HFF-Myc (cell line): Measurements from ENCODE around the gene TLE1.

Source experiments
- DNase-seq: peaks from one replicate; pipeline ENCODE4 v3.0.0-alpha.2; 2011; ENCODE audit warnings: low read depth; ENCODE audit errors: extremely low read depth
- H3K4me3 ChIP-seq: replicated peaks from 2 replicates; pipeline ENCODE4 v1.5.1; 2011; ENCODE audit warnings: low read depth, mild to moderate bottlenecking, control low read depth, low read length
- CTCF ChIP-seq: IDR thresholded peaks from 2 replicates; pipeline ENCODE4 v1.5.1; 2012; ENCODE audit warnings: mild to moderate bottlenecking, low read depth, low read length, control low read depth; ENCODE audit errors: missing control alignments

The TLE1 gene

DNA sequence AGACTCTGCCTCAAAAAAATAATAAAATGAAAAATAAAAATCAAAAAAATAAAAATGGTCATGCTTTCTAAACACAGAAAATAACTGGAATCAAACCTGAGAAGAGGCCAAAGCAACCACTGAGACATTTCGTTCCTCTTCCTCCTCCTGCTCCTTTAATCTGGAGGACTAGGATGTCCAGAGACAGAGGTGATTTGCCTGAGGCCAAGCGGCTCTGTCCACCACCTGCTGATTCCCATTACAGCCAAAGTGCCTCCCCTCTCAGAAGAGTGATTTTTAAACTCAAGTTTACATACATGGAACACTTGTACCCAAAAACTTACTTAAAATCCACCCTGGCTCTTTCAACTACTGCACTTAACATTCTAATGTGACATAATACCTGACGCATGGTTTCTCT lies 65.6 kb downstream of the TLE1 start:
- TF ChIP-seq CTCF, result no peak
- no peak for DNase-seq
- H3K4me3 ChIP-seq, result no peak overlapping the region

DNA sequence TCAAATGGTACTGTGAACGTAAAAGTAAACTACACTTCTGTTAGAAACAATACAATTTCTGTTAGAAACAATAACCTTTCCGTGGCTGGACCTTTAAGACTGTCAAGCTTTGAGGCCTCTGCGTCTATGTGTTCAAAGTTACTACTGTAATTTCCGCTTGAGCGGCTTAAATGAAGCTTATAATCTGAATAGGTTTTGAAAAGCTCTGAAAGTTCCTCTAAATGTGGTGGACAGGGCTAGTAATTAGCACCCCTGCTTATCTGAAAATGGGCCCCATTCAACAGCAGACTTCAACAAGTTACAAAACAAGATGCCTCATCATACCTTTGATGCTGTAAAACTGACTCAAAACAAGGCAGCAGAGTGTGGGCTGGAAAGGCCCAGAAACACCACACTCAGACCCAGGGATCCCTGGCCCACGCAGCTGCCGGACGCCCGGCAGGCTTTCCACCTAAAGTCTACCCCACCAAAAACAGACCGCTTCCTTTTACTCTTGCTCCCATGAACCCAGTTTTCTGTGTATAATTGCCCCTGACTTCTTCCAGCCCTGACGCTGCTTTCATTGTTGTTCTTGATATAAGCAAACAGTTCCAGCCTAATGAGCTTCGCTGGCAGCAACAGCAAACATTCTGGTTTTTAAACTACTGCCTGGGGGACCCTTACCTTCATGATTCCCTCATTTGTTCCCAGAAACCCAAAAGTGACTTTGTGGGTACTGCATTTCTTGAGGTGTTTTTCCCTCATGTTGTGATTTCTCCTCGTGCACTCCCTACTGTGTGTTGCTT lies 66.7 kb downstream of the TLE1 start:
- H3K4me3 ChIP-seq, result no peak overlapping the region
- no peak for DNase-seq
- no peak for TF ChIP-seq CTCF

DNA sequence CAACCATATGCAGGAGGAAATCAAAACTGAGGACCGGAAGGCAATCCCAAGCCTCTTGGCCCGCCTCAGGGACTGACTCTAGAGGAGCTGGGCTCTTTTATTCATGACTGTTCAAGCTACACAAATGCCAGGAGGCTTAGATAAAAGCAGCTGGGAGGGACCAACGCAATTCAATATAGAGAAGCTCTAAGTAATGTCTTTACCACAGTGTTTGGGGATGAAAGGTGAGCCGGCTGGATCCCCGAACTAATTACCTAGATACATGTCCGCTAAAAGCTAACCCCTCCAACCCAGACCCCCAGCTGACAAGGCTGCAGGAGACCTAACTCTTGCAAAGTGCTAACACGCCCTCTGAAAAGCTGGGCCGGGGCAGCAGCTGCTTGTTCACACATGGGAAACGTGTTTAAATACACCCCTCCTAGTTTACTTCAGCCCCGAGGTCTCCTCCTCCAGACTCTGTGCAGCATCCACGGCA lies 67.5 kb downstream of the TLE1 start:
- no peak overlapping the region for H3K4me3 ChIP-seq
- no peak for TF ChIP-seq CTCF
- DNase-seq, result no peak

DNA sequence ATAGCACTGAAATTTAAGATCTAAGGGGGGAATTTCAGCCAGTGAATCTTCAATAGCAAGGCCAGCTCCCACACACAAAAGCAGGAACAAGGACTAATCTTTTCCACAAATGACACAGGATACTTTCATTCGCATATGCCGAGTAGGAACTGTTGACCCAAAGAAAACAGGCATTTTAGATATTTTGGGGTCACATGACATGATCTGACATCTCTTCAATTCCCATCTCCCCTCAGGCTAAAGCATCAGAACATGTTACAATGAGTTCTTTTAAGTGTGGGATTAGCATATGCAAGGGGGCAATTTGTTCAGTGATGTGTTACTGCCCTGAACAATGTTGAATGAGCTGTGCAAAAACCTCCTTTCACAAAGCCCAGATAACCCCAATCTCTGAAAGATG lies 68.2 kb downstream of the TLE1 start:
- TF ChIP-seq CTCF, result no peak
- H3K4me3 ChIP-seq, result no peak overlapping the region
- no peak for DNase-seq

GRCh38 chr9:81620002-81620390 lies 69.4 kb downstream of the TLE1 start:
- TF ChIP-seq CTCF, result no peak

DNA sequence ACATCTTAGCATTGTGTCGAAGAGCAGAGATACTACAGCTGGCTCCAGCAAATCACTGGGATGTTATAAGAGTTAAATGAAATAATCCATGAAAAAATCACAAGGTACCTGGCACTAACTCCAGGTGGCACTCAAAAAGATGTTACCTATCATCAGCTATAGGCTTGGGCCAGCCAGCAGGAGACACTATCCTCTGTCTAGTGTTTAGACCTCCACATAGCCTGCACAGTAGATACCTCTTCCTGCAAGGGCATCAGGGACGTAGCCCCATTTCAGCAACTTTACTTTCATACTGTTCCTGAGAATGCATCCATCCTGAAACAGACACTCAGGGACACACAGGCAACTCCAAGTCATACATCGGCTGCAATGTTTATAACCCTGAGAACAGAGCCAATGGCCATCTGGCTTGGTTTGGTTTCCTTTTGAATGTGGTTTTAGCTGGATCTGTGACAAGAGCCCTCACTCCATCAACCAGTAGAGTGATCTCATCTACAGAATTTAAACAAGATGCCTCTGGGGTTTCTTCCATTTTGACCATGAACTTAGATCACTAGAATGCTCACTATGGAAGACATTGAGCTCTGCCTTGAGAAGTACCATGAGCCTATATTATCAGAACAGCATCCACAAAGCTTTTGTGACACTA lies 69.9 kb downstream of the TLE1 start:
- DNase-seq, result peak; percentile 81
- H3K4me3 ChIP-seq, result no peak overlapping the region
- no peak for TF ChIP-seq CTCF

More at GRCh38 chr9:81620002-81620390, 69.4 kb downstream of the TLE1 start:
- no peak for DNase-seq
- H3K4me3 ChIP-seq, result no peak overlapping the region
